CD1c-positive myeloid dendritic cell (primary cell): ENCODE results near the gene NUP153.

Source experiments
- DNase-seq: peaks from one replicate; pipeline ENCODE4 v3.0.0-alpha.2; 2016; ENCODE audit errors: extremely low spot score

Gene NUP153

DNA sequence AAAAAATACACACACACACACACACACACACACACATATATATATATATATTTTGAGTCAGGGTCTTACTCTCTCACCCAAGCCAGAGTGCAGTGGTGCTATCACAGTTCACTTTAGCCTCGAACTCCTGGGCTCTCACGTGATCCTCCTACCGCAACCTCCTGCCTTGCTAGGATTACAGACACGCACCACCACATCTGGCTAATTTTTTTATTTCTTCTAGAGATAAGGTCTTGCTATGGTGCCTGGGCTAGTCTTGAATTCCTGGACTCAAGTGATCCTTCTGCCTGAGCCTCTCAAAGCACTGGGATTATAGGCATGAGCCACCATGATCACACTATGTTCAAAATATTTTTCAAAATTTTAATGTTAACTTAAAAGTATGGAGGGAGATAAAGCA is 43.5 kb downstream of the NUP153 start:
- no peak for DNase-seq

DNA sequence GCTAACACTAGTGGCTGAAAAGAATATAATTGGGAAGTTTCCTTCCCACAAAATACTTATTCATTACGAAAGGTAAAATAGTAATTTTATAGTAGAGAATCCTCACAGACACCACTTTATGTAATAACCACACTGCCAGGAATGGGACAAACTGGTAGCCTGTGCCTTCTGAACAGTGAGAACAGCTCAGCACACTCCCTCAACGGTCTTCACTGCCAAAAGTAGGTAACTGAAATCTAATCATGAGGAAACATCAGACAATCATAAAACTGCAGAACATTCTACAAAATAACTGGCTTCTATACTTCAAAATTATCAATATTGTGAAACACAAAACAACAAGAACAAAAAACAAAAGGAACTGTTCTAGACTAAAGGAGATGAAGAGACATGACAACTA is 44.1 kb downstream of the NUP153 start:
- DNase-seq: no peak

DNA sequence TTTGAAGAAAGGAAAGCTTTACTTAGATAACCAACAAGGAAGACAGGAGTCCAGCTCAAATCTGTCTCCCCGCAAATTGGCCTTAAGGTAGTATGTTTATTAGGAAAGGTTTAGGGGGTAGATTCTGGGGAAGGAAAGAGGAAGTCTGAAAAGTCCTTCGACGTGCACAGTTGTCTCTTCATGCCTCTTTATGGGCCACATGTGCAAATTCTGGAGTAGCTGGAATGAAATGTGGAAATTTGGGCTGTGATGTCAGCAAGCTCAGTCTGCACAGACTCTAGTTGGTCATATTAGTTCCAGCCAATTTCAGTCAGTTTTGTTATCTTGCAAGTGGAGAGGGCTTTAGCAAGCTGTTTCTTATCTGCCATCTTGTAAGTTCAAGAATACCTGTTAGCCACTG is 50.1 kb downstream of the NUP153 start:
- DNase-seq: no peak

DNA sequence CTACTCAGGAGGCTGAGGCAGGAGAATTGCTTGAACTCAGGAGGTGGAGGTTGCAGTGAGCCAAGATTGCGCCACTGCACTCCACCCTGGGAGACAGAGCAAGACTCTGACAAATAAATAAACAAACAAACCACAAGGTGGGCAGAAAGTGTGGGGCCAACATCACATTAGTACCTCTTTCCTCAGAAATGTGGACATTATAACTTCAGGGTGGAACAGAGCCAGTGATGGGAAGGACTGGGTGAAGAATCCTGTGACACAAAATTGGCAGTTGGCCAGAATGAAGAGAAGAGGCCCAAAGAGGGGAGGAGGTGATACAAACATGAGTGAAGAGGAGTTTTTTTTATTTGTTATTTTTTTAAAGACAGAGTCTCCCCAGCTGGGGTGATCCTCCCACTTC is 50.6 kb downstream of the NUP153 start:
- no peak for DNase-seq

DNA sequence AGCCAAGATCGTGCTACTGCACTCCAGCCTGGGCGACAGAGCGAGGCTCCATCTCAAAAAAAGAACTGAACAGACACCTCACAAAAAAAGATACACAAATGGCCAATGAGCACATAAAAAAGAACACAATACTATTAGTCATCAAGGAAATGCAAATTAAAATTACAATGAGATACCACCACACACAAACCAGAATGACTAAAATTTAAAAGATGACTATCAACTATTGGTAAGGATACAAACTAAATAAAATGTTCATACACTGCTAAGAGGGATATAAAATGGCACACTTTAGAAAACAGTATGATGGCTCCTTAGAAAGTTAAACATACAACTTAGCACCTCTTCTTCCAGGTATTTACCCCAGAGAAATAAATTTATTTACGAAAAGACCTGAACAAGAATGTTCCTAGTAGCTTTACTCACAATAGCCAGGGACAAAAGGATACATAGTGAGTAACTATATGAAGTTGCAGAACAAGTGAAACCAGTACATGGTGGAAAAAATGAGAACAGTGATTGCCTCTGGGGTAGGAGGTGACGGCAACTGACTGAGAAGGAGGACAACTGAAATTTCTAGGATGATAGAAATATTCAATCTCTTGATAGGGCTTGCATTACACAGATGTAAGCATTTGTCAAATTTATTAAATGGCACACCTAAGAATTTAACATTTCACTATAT is 53.4 kb downstream of the NUP153 start:
- no peak for DNase-seq

DNA sequence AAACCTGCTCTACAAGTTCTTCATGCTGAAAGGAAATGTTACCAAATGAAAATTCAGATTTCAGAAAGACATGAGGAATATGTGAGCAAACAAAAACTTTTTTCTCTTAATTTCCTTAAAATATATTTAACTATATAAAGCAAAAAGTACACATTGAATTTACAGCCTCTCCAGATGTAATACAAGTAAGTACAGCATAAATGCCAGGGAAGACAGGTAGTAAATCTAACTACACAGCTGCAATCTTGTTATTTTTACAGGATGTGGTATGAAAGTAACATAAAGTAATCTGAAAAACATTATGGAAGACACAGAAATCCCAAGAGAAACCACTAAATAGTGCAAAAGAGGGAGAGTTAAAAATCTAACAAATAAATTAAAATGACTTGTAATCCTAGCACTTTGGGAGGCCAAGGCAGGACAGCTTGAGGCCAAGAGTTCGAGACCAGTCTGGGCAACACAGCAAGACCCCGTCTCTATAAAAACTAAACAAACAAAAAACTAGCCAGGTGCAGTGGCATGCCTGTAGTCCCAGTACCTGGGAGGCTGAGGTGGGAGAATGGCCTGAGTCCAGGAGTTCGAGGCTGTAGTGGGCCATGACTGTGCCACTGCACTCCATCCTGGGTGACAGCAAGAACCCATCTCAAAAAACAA is 55.9 kb downstream of the NUP153 start:
- DNase-seq: no peak

DNA sequence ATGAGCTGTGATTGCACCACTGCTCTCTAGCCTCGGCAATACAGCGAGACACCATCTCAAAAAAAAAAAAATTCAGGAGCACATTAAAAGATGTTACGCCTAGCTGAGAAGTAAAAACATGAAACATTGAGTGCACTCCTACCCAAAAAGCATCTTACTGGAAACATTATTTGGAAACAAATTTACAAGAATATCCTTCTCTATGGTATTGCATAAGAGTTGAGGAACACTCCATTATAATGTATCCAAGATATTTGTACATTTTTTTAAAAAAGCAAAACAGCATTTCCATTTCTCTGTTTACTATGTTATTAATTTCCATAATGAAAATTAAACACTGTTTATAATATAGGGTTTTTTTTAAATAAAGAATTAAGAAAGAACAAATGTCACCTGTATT is 58.0 kb downstream of the NUP153 start:
- no peak for DNase-seq

DNA sequence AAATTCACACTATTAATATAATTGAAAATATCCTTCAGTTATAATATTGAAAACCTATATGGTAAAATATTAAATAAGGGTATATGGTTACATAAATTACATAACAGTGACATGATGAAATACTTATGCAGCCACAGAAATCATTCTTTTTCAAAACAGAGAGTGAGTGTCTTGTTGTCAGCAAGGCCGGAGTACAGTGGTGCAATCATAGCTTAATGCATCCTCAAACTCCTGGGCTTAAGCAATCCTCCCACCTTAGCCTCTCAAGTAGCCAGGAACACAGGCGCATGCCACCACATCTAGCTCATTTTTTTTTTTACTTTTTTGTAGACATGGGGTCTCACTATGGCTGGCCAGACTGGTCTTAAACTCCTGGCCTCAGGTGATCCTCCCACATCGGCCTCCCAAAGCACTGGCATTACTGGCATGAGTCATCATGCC is 66.2 kb downstream of the NUP153 start:
- DNase-seq: no peak

DNA sequence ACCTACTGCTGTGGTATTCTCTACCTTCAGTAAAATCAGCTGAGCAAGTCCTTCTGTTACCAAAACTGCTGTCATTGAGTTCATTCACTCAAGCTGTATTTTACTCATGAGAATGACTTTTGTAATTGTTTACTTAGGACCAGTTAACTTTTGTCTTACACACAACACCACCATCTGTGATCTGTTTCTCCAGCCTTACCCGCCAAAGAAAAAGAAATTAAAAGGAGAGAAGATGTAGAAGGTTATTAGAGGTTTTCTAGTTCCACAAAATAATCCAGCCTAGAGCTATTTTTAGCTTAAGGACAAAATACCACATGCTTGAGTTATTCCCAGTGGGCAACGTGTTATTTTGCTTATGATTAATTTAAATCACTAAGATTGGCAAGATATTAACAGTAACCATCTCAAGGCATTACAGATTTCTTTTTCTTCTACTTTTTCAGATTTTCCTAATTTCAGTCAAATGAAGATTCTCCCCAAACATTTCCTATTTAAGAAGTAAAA is 68.5 kb downstream of the NUP153 start:
- no peak for DNase-seq

DNA sequence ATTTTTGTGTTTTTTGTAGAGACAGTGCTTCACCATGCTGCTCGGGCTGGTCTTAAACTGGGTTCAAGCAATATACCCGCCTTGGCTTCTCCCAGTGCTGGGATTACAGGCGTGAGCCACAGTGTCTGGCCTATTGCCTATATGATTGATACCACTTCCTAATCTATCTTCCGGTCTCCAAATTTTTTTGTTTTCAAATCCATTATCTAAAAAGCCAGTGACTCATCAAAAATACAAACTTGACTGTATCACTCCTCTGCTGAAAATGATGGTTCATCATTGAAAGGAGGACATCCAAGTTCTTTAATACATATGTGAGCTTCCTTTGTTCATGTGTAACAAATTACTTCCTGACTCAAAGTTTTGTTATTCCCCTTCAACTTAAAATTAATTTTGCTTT is 71.2 kb downstream of the NUP153 start:
- DNase-seq: no peak

DNA sequence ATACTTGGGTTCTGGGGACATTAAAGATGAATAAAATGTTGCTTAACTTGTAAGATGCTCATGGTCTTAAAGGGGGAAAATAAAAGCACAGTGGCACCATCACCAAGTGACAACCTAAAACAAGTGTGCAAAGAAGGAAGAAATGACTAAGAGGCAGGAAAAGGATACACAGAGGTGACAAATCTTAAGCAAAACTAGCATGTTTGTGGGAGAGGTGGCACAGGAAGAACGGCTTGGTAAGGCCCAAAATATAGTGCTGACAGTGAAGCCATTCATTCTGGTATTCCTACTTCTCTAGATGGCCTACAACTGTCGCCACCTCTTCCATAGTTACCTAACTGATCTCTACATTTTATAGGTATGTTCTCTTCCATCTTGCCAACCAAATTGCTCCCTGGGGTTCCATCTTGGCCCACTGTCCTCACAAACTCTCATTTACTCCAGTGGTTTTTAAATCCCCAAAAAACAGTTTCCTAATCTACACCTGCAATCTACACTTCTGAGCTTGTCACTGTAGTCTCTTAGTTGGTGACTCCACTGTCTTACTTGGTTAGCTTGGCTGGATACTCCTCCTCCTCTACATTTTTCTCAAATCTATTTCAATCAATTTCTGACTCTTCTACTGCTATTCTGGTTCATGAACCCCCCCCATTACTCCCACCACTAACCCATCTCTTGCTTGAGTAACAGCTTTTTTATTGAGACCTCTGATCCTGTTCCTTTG is 73.1 kb downstream of the NUP153 start:
- DNase-seq: no peak

DNA sequence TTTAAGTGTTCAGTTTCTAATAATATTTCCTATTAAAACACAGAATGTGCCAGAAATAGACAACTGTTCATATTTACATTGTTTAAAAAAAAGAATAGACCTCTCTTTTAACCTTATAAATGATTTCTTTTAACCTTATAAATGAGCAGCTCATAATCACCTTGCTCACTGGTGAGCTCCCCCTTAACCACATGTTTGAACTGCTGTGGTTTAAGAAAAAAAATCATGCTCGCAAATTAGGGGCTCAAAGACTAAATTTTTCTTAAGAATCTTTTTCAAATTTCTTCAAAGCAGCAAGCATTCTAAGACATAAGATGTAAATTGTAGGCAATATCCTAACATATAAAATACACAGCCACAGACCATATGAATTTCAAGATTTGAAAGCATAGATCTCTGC is 73.8 kb downstream of the NUP153 start:
- DNase-seq: no peak

DNA sequence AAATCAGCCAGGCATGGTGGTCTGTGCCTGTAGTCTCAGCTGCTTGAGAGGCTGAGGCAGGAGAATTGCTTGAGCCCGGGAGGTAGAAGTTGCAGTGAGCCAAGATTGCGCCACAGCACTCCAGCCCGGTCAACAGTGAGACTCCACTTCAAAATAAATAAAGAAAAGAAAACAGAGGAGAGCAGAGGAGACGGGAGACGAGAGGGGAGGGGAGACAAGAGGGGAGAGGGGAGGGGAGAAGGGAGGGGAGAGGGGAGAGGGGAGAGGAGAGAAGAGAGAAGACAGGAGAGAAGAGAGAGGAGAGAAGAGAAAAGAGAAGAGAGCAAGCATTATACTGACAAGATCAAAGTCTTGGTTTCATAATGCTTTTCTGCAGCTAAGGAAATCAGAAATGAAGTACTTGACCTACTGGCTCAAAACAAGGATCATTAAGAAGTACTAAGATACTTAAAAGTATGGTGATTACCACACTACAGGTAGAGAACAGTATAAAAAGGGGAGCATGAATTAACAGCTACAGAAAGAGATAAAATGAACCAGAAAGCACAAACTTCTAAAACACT is 76.1 kb downstream of the NUP153 start:
- DNase-seq: no peak

DNA sequence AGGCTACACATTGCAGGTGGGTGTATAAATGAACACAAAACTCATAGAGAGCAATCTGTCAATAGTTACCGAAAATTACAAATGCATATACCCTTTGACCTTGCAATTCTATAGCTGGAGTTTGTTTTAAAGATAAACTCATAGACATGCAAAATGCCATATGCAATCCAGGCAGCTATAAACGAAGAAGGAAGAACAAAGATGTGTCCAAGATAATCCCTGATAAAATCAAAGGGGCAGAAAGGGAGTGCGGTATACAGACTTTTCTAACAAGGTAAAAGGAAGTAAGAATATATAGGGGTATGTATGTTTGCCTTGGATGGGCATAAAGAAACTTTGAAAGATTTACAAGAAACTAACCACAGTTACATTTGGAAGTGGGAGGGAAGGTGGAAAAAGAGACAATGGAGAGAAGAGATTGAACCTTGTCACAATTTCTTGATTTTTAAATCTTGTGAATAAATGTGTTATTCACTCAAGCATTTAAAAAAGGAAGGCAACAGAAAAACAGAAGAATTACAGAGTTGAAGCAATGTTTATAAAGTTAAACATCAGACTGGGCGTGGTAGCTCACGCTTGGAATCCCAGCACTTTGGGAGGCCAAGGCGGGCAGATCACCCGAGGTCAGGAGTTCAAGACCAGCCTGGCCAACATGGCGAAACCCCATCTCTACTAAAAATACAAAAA is 76.8 kb downstream of the NUP153 start:
- no peak for DNase-seq

DNA sequence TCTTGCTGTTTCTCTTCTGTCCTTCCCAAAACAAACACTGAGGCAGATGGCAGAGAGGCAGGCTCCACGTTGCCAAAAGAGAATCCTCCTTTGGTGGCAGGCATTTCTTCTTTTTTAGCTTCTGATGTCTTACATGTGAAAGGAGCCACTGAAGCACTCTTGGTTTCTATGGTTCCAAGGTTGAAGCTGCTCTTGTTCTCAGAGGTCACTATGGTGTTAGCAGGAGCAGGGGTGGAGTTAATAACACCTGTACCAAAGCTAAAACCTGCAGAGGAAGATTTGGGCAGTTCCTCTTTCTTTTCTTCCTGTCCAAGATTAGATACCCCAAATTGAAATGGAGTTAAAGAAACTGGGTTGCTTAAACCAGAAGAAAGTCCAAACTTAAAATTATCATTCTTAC is 77.9 kb downstream of the NUP153 start:
- no peak for DNase-seq

DNA sequence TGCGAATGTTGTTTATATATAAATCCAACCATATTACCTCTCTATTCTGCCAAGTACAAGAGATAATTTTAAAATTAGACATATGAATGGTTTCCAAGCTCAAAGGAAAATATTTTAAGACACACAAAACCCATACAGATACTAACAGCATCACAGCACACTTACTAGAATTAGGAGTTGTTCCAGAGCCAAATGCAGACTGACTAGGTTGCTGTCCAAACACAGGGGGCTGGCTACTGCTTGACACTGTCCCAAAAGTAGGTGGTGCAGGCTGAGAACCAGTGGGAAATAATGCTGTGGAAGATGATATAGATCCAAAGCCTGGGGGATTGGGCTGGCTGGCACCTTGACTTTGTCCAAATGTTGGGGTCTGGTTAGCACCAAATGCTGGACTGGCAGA is 82.3 kb downstream of the NUP153 start:
- no peak for DNase-seq

DNA sequence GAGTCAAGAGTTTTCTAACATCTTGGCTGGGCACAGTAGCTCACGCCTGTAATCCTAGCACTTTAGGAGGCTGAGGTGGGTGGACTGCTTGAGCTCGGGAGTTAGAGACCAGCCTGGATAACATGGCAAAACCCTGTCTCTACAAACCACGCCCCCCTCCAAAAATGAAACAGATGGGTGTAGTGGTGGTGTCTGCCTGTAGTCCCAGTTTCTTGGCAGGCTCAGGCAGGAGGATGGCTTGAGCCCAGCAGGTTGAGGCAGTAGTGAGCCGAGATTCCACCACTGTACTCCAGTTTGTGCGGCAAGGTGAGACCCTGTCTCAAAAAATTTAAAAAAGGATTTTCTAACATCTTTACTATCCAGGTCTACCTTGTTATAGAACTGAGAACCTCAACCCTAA is 84.6 kb downstream of the NUP153 start:
- DNase-seq: no peak

DNA sequence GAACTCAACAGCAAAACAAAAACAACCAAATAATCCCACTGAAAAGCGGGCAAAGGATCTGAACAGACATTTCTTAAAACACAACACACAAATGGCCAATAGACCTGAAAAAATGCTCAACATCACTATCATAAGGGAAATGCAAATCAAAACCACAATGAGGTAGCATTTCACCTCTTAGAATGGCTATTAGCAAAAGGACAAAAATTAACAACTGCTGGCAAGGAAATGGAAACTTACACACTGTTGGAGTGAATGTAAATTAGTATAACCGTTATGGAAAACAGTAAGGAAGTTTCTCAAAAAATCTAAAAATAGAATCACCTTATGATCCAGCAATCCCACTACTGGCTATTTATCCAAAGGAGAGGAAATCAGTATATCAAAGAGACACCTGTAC is 85.7 kb downstream of the NUP153 start:
- DNase-seq: no peak

DNA sequence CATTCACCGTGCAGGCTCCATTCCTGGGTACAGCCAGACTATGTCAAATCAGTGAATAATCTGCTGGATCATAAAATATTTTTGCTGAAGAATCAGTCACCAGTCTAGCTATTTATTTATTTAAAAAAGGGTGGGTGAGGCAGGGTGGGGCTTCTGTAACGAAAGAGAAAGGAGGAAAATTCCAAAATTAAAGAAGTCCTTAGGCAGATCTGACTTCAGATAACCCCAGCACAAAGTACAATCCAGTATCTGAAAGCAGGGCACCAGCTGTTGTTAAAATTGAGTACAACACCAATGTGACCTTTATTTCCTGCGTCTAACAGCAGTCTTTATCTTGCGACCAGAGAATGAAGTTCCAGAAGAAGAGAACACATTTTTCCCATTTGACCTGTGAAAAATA is 90.9 kb downstream of the NUP153 start:
- DNase-seq: no peak

DNA sequence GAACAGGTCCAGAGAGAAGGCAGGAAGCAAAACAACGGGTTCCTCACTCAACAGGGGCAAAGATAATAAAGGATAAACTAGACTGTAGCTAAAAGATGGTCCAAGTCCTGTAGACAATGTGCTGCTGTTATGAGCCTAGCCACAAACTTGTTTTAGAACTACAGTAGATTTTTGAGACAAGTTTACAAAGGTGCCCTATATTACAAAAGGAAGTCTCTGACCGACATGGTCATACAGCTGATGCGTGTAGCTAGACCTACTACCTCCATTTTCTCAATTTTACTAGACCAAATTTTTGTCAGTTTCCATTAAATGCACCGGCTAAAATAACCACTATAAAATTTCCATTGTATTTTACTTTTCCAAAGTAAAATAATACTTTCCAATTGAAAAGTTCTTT is 94.7 kb downstream of the NUP153 start:
- no peak for DNase-seq

DNA sequence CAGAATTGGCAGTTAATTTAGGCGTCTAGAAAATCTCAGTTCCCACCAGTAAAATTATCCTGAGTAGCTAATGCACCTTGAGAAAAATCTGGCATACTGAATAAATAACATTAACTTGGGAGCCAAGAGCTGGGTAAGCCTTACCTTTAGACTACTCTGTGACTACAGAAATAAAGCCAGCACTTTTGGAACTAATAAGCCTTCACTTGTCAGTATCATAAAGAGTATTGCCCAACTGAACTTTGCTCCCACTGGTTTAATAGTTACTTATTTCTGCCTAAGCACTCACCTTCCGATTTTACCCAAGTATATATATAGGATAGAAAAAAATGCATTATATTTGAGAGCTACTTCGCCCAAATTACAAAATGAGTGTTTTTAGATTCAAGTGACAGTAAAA is 95.9 kb downstream of the NUP153 start:
- DNase-seq: no peak

DNA sequence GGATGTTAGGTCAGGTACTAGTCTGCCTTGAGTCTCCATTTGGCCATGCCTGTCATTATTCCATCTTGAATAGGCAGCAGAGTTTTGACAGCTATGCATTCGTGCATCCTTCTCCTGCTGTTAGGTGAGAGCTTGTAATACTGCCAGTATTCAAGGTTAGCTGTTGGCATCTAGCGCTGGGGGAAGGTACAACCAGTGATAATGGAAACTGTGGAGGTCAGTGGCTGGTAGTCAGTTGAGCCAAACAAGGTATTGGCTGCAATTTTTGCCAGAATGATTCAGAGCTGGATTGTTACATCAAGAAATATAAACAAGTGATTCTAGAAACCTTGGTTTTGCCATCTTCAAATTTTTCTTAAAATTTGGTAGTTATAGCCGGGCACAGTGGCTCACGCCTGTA is 100.1 kb downstream of the NUP153 start:
- no peak for DNase-seq
